HCT116 (cell line): ENCODE results near the gene MALRD1.

Experiments
- CEBPB ChIP-seq: IDR thresholded peaks from 2 replicates; pipeline ENCODE4 v1.6.1; 2012; ENCODE audit warnings: low read depth
- CTCF ChIP-seq, 3 experiments: fragments of 200-600 bp in 1 of 3; sonication (generic) in 1 of 3; IDR thresholded peaks in 2 of 3; conservative IDR thresholded peaks in 1 of 3; 2 replicates each; pipeline ENCODE4 v1.5.1; 2012 to 2017; ENCODE audit warnings: low read depth in 2 of 3, low read length in 2 of 3, antibody characterized with exemption in 1 of 3, borderline replicate concordance in 1 of 3, control low read depth in 1 of 3, mild to moderate bottlenecking in 1 of 3, mixed read lengths in 1 of 3, mixed run types in 1 of 3, moderate library complexity in 1 of 3; ENCODE audit not compliant: insufficient read depth in 1 of 3
- EZH2 ChIP-seq: fragments of 200-600 bp; sonication (generic); IDR thresholded peaks from 2 replicates; pipeline ENCODE4 v1.6.1; 2017; ENCODE audit warnings: antibody characterized with exemption, mixed run types
- POLR2A ChIP-seq: IDR thresholded peaks from 2 replicates; pipeline ENCODE4 v1.7.0; 2011; ENCODE audit warnings: borderline replicate concordance; ENCODE audit not compliant: insufficient read depth, insufficient read length; ENCODE audit errors: extremely low read depth
- SIN3A ChIP-seq: IDR thresholded peaks from 2 replicates; pipeline ENCODE4 v1.6.1; 2012; ENCODE audit warnings: low read depth

DNA sequence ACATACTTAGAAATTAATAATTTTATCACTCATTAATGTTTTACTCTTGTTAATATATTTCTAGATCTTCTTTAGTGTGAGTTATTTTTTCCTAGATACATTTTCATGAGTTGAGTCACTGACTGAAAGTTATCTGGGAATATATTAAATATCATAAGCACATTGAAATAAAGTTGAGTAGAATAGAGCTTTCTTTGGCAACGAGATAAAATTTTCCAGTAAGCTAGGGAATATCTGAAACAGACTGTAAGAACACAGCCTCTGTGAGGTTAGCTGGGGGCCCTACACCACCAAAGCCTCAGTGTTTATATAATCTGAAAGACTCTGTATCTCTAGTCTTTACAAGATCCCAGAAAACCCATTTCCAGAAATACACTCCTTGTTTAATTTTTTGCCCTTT lies 419.8 kb downstream of the MALRD1 start:
- TF ChIP-seq CTCF (IDR thresholded peaks at IDR 0.05 in 2 of 3, conservative IDR thresholded peaks at IDR 0.05 in 1 of 3; ENCODE audit: borderline replicate concordance in 1 of 3, insufficient read depth in 1 of 3, low read depth in 2 of 3, low read length in 2 of 3) (no peak), SIN3A (no peak), CEBPB (no peak), EZH2 (no peak), POLR2A (no peak)
